PC-3 (cell line): ENCODE data around the gene H6PD. TPM values are rescaled to one million over a fixed set of nuclear protein-coding genes. Genes with fewer than 3 reads are reported as not detected.

Source experiments
- ATAC-seq: fragments of 200-7000 bp; cut with Tn5 transposase; 2 replicates; pipeline ENCODE4 v1.9.1; 2020; ENCODE audit warnings: mild to moderate bottlenecking, moderate library complexity
- BruUV-seq: library from RNA; stranded (reverse); fragments of 400-500 nt; replicated peaks from 2 replicates; lab custom pipeline; 2021; lab: Mats Ljungman, UMichigan
- CTCF ChIA-PET: fragments of 300-600 bp; sonication (Branson Sonifier 250); formaldehyde crosslinking; loops from one replicate; lab custom pipeline; 2022; ENCODE audit warnings: antibody characterized with exemption; lab: Charles Lee
- POLR2A ChIA-PET: fragments of 300-600 bp; sonication (Branson Sonifier 250); formaldehyde crosslinking; loops from one replicate; lab custom pipeline; 2022; ENCODE audit warnings: antibody characterized with exemption; ENCODE audit not compliant: unreplicated experiment; lab: Charles Lee
- DNase-seq: peaks from one replicate; pipeline ENCODE4 v3.0.0-alpha.2; 2015
- H2AFZ ChIP-seq: fragments of 300-600 bp; sonication (generic); 2 replicates; pipeline ENCODE4 v1.6.0; 2016; ENCODE audit warnings: antibody characterized with exemption, low read length
- H3F3A ChIP-seq: fragments of 300-600 bp; sonication (generic); one replicate; pipeline ENCODE4 v1.6.0; 2017; ENCODE audit warnings: antibody characterized with exemption, low read length, control low read depth, mild to moderate bottlenecking; ENCODE audit not compliant: unreplicated experiment
- H3K27ac ChIP-seq: fragments of 300-600 bp; sonication (generic); 2 replicates; pipeline ENCODE4 v1.5.1; 2016; ENCODE audit warnings: mild to moderate bottlenecking, low read length
- H3K27me3 ChIP-seq: fragments of 300-600 bp; sonication (generic); 2 replicates; pipeline ENCODE4 v1.6.1; 2016; ENCODE audit warnings: low read length, mixed read lengths
- H3K36me3 ChIP-seq: fragments of 300-600 bp; sonication (generic); 2 replicates; pipeline ENCODE4 v1.6.1; 2016; ENCODE audit warnings: low read depth, mixed run types, low read length, mixed read lengths
- H3K4me1 ChIP-seq: fragments of 300-600 bp; sonication (generic); 2 replicates; pipeline ENCODE4 v1.5.1; 2016; ENCODE audit warnings: low read length; ENCODE audit not compliant: insufficient read depth
- H3K4me2 ChIP-seq: fragments of 300-600 bp; sonication (generic); 2 replicates; pipeline ENCODE4 v1.6.0; 2016; ENCODE audit warnings: low read length
- H3K4me3 ChIP-seq: fragments of 300-600 bp; sonication (generic); 2 replicates; pipeline ENCODE4 v1.5.1; 2016; ENCODE audit warnings: mild to moderate bottlenecking, low read length, mixed read lengths
- H3K79me2 ChIP-seq: fragments of 300-600 bp; sonication (generic); 2 replicates; pipeline ENCODE4 v1.6.1; 2017; ENCODE audit warnings: low read length, mixed read lengths
- H3K9ac ChIP-seq: fragments of 300-600 bp; sonication (generic); 2 replicates; pipeline ENCODE4 v1.6.0; 2016; ENCODE audit warnings: mild to moderate bottlenecking, low read length
- H3K9me2 ChIP-seq: fragments of 300-600 bp; sonication (generic); replicated peaks from 2 replicates; pipeline ENCODE4 v1.6.1; 2016; ENCODE audit warnings: mixed run types, low read length, mixed read lengths
- H3K9me3 ChIP-seq: fragments of 300-600 bp; sonication (generic); 2 replicates; pipeline ENCODE4 v1.6.1; 2016; ENCODE audit warnings: low read length, mixed read lengths
- H4K20me1 ChIP-seq: fragments of 300-600 bp; sonication (generic); 2 replicates; pipeline ENCODE4 v1.6.1; 2016; ENCODE audit warnings: low read length, mixed read lengths
- CTCF ChIP-seq: fragments of 300-600 bp; sonication (generic); conservative IDR thresholded peaks from 2 replicates; pipeline ENCODE4 v1.5.1; 2017; ENCODE audit warnings: antibody characterized with exemption, low read depth, mild to moderate bottlenecking, low read length
- EZH2 ChIP-seq: fragments of 300-600 bp; sonication (generic); IDR thresholded peaks from one replicate; pipeline ENCODE4 v1.6.1; 2017; ENCODE audit warnings: antibody characterized with exemption, mild to moderate bottlenecking, low read length; ENCODE audit not compliant: unreplicated experiment
- EZH2phosphoT487 ChIP-seq: fragments of 300-600 bp; sonication (generic); IDR thresholded peaks from 2 replicates; pipeline ENCODE4 v1.6.1; 2018; ENCODE audit warnings: mild to moderate bottlenecking, antibody characterized with exemption, low read length, borderline replicate concordance
- intact Hi-C: fragments of 100-400 bp; cut with micrococcal nuclease; formaldehyde crosslinking; loops from 2 replicates; pipeline ENCODE4 v1.9.0; 2023
- total RNA-seq: library from RNA; depleted of rRNA; stranded (reverse); fragments of >200 nt; gene quantifications from 2 replicates; pipeline ENCODE4 v1.2.3, GENCODE V29; 2014

Gene H6PD
- total RNA-seq, 1 experiment from 2014 or later, result 6.8 TPM

GRCh38 chr1:9201401-9202239 lies 33.0 kb upstream of the H6PD start:
- peak overlapping the region; percentile 95 for H3K4me2 ChIP-seq
- ATAC-seq, result peak; percentile 72

GRCh38 chr1:9202240-9202870 lies 32.2 kb upstream of the H6PD start:
- Histone ChIP-seq H3K36me3 (no peaks in the 10 kb centered on the region), H4K20me1 (no peaks in the 10 kb centered on the region), H3K4me1 (peaks cover 17% of the 10 kb centered on the region), H3F3A (no peaks in the 10 kb centered on the region), H3K9me2 (no peaks in the 10 kb centered on the region), H2AFZ (peak overlapping the region; percentile 85), H3K9ac (no peak overlapping the region), H3K79me2 (no peaks in the 10 kb centered on the region), H3K4me2 (peak overlapping the region; percentile 95), H3K27me3 (peaks cover 27% of the 10 kb centered on the region), H3K4me3 (peak overlapping the region; percentile 73), H3K27ac (no peak overlapping the region), H3K9me3 (no peaks in the 10 kb centered on the region)
- intact Hi-C loops, result loop anchor here (5.0 kb wide), 1 partner anchor 285 kb away; no protein-coding TSS in a partner anchor
- ChIA-PET POLR2A (no interaction called here), CTCF (interaction anchor here (1.2 kb wide), 1 partner anchor 32 kb away, joined by 6 read pairs; the partner anchor contains the start of gene H6PD)
- BruUV-seq, result no TSS peak
- ATAC-seq (peak; percentile 41; the same call in 1 of the 2 replicates), DNase-seq (peak; percentile 18)
- TF ChIP-seq EZH2 (no peak), EZH2phosphoT487 (no peak), CTCF (no peak)

More at GRCh38 chr1:9201401-9202239, 33.0 kb upstream of the H6PD start:
- ChIA-PET CTCF (interaction anchor here (0.9 to 1.2 kb wide), 2 partner anchors 33 to 65 kb away, joined by 3 to 6 read pairs; partner anchors contain the start of gene H6PD), POLR2A (no interaction called here)
- DNase-seq, result peak; percentile 43
- no peaks in the 10 kb centered on the region for H3F3A ChIP-seq
- no peaks in the 10 kb centered on the region for H3K9me3 ChIP-seq
- no peaks in the 10 kb centered on the region for H3K9me2 ChIP-seq
- TF ChIP-seq EZH2 (no peak), CTCF (no peak), EZH2phosphoT487 (no peak)
- peak overlapping the region; percentile 85 for H2AFZ ChIP-seq
- peak overlapping the region; percentile 73 for H3K4me3 ChIP-seq
- H3K9ac ChIP-seq, result no peak overlapping the region
- H3K27ac ChIP-seq, result no peak overlapping the region
- no peaks in the 10 kb centered on the region for H3K79me2 ChIP-seq
- H3K36me3 ChIP-seq, result no peaks in the 10 kb centered on the region
- H3K27me3 ChIP-seq, result peaks cover 27% of the 10 kb centered on the region
- BruUV-seq, result no TSS peak
- H4K20me1 ChIP-seq, result no peaks in the 10 kb centered on the region
- intact Hi-C loops, result loop anchor here (5.0 kb wide), 1 partner anchor 284 kb away; no protein-coding TSS in a partner anchor
- peaks cover 23% of the 10 kb centered on the region for H3K4me1 ChIP-seq
